ENCODE measurements around the gene B4GAT1. TPM values are rescaled to one million over a fixed set of nuclear protein-coding genes. Genes with fewer than 3 reads are reported as not detected.

The B4GAT1 gene
- total and polyA plus RNA-seq, 7 donors = 4.2 to 43.5 (median 41.4) TPM

- no peak overlapping the region for H3K4me3 ChIP-seq
- DNase-seq = peak; percentile 36
- WGBS, 2 donors = 92% methylated on average over 6 of the region's 6 CpGs
- no peak overlapping the region for H3K27ac ChIP-seq
- peaks cover 0 to 40% (median 38%) of the 10 kb centered on the region in 4 donors for H3K4me1 ChIP-seq
- H3K27me3 ChIP-seq = no peaks in the 10 kb centered on the region
- no peaks in the 10 kb centered on the region for H3K9me3 ChIP-seq
- TF ChIP-seq, protein P1, sequence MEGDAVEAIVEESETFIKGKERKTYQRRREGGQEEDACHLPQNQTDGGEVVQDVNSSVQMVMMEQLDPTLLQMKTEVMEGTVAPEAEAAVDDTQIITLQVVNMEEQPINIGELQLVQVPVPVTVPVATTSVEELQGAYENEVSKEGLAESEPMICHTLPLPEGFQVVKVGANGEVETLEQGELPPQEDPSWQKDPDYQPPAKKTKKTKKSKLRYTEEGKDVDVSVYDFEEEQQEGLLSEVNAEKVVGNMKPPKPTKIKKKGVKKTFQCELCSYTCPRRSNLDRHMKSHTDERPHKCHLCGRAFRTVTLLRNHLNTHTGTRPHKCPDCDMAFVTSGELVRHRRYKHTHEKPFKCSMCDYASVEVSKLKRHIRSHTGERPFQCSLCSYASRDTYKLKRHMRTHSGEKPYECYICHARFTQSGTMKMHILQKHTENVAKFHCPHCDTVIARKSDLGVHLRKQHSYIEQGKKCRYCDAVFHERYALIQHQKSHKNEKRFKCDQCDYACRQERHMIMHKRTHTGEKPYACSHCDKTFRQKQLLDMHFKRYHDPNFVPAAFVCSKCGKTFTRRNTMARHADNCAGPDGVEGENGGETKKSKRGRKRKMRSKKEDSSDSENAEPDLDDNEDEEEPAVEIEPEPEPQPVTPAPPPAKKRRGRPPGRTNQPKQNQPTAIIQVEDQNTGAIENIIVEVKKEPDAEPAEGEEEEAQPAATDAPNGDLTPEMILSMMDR (IDR thresholded peaks at IDR 0.05) = no peak
- TF ChIP-seq POLR2AphosphoS5 (IDR thresholded peaks at IDR 0.05) (no peak), POLR2A (IDR thresholded peaks at IDR 0.05) (no peak), EP300 (IDR thresholded peaks at IDR 0.05) (no peak)
- intact Hi-C loops (cut with DNase I) = no loop called here
- H3K36me3 ChIP-seq = peaks cover 10 to 58% (median 33%) of the 10 kb centered on the region in 4 donors
These were observed 8.2 kb downstream of the B4GAT1 start for GRCh38 chr11:66339162-66339675.

- WGBS, 2 donors = 84 to 87% methylated on average over 17 of the region's 17 CpGs
- intact Hi-C loops (cut with DNase I) = no loop called here
- H3K27ac ChIP-seq = no peak overlapping the region
These were observed 8.9 kb downstream of the B4GAT1 start for GRCh38 chr11:66338276-66339161.

GRCh38 chr11:66337103-66337899 lies 10.1 kb downstream of the B4GAT1 start:
- H3K9me3 ChIP-seq = no peaks in the 10 kb centered on the region
- TF ChIP-seq POLR2AphosphoS5 (IDR thresholded peaks at IDR 0.05) (no peak), POLR2A (IDR thresholded peaks at IDR 0.05) (no peak)
- TF ChIP-seq, protein P1 (IDR thresholded peaks at IDR 0.05) = no peak
- no peak overlapping the region for H3K4me3 ChIP-seq
- WGBS, 2 donors = 64 to 70% methylated on average over 18 of the region's 18 CpGs
- H3K27me3 ChIP-seq = no peaks in the 10 kb centered on the region
- intact Hi-C loops (cut with DNase I) = no loop called here
- peaks cover 0 to 29% (median 25%) of the 10 kb centered on the region in 4 donors for H3K4me1 ChIP-seq
- H3K27ac ChIP-seq = peak overlapping the region in 1 of 4 donors; percentile 66
- DNase-seq = peak; percentile 64
- peaks cover 10 to 69% (median 33%) of the 10 kb centered on the region in 4 donors for H3K36me3 ChIP-seq

More at GRCh38 chr11:66338276-66339161, 8.9 kb downstream of the B4GAT1 start:
- peak; percentile 57 for DNase-seq
- no peaks in the 10 kb centered on the region for H3K27me3 ChIP-seq
- H3K4me3 ChIP-seq = no peak overlapping the region
- H3K9me3 ChIP-seq = no peaks in the 10 kb centered on the region
- peaks cover 10 to 63% (median 33%) of the 10 kb centered on the region in 4 donors for H3K36me3 ChIP-seq
- H3K4me1 ChIP-seq = peaks cover 0 to 33% (median 31%) of the 10 kb centered on the region in 4 donors
- TF ChIP-seq, protein P1 (IDR thresholded peaks at IDR 0.05) = no peak
- TF ChIP-seq POLR2A (IDR thresholded peaks at IDR 0.05) (no peak), POLR2AphosphoS5 (IDR thresholded peaks at IDR 0.05) (no peak), EP300 (IDR thresholded peaks at IDR 0.05) (no peak)

- Histone ChIP-seq H3K4me1 (peaks cover 0 to 29% (median 25%) of the 10 kb centered on the region in 4 donors), H3K27me3 (no peaks in the 10 kb centered on the region), H3K9me3 (no peaks in the 10 kb centered on the region), H3K36me3 (peaks cover 9 to 60% (median 27%) of the 10 kb centered on the region in 4 donors), H3K4me3 (peak within 1 kb of the TSS; percentile 29 to 64 (median 56)), H3K27ac (peak within 1 kb of the TSS; percentile 57 to 72 (median 68))
- DNase-seq = peak; percentile 83
- 16 to 18% methylated on average over 22 of the region's 22 CpGs for WGBS, 2 donors
- intact Hi-C loops (cut with DNase I) = no loop called here
- no peak for TF ChIP-seq POLR2A (IDR thresholded peaks at IDR 0.05)
- TF ChIP-seq, protein P1 (IDR thresholded peaks at IDR 0.05) = peak in 1 of 4 experiments; percentile 33
- TF ChIP-seq EP300 (IDR thresholded peaks at IDR 0.05) = no peak
- TF ChIP-seq POLR2AphosphoS5 (IDR thresholded peaks at IDR 0.05) = peak in 3 of 4 donors; percentile 26 to 61 (median 39)
These were observed 11.0 kb downstream of the B4GAT1 start, which contains the start of gene RIN1 for GRCh38 chr11:66336234-66337102. RIN1 (minus strand) TSS chr11:66336434; CDS start chr11:66336402, 32 bp downstream.
